Stimulated activated naive CD8-positive, alpha-beta T cell treated with anti-CD3 and anti-CD28 coated beads, Interleukin-15, Interleukin-2, amounts not matched to agents 100 ng/mL and 50 ng/mL, for 24 hours (primary cell): Measurements from ENCODE around the gene OTC.

ENCODE experiments used
- H3K27ac Mint-ChIP-seq: one replicate; pipeline ENCODE4 v1.8.0; 2021; ENCODE audit warnings: mild to moderate bottlenecking, mixed read lengths
- H3K27me3 Mint-ChIP-seq: one replicate; pipeline ENCODE4 v1.8.0; 2021; ENCODE audit warnings: mixed read lengths
- H3K36me3 Mint-ChIP-seq: one replicate; pipeline ENCODE4 v1.8.0; 2021; ENCODE audit warnings: low read depth, mixed read lengths
- H3K4me1 Mint-ChIP-seq: one replicate; pipeline ENCODE4 v1.8.0; 2021; ENCODE audit warnings: low read depth, mixed read lengths
- H3K4me3 Mint-ChIP-seq: one replicate; pipeline ENCODE4 v1.8.0; 2021; ENCODE audit warnings: mild to moderate bottlenecking, mixed read lengths
- H3K9me3 Mint-ChIP-seq: one replicate; pipeline ENCODE4 v1.8.0; 2021; ENCODE audit warnings: mixed read lengths

Gene OTC

GRCh38 chrX:38336538-38337240 is 15.7 kb upstream of the OTC start:
- H3K36me3 Mint-ChIP-seq = no peaks in the 10 kb centered on the region
- H3K4me3 Mint-ChIP-seq = no peak overlapping the region
- no peaks in the 10 kb centered on the region for H3K9me3 Mint-ChIP-seq
- peaks cover 4% of the 10 kb centered on the region for H3K4me1 Mint-ChIP-seq
- peaks cover 3% of the 10 kb centered on the region for H3K27me3 Mint-ChIP-seq
- H3K27ac Mint-ChIP-seq = no peak overlapping the region

GRCh38 chrX:38341442-38341841 is 11.0 kb upstream of the OTC start:
- peaks cover 4% of the 10 kb centered on the region for H3K4me1 Mint-ChIP-seq
- H3K27me3 Mint-ChIP-seq = peaks cover 7% of the 10 kb centered on the region
- H3K36me3 Mint-ChIP-seq = no peaks in the 10 kb centered on the region
- no peak overlapping the region for H3K27ac Mint-ChIP-seq
- no peaks in the 10 kb centered on the region for H3K9me3 Mint-ChIP-seq
- H3K4me3 Mint-ChIP-seq = no peak overlapping the region

GRCh38 chrX:38342853-38343778 is 9.3 kb upstream of the OTC start:
- Mint-ChIP-seq H3K27me3 (peaks cover 12% of the 10 kb centered on the region), H3K36me3 (no peaks in the 10 kb centered on the region), H3K4me1 (no peaks in the 10 kb centered on the region), H3K4me3 (no peak overlapping the region), H3K9me3 (no peaks in the 10 kb centered on the region), H3K27ac (no peak overlapping the region)

- Mint-ChIP-seq H3K9me3 (no peaks in the 10 kb centered on the region), H3K36me3 (no peaks in the 10 kb centered on the region), H3K4me1 (no peaks in the 10 kb centered on the region), H3K27me3 (peaks cover 19% of the 10 kb centered on the region), H3K4me3 (no peak overlapping the region), H3K27ac (no peak overlapping the region)
These were observed 6.3 kb upstream of the OTC start for GRCh38 chrX:38346150-38346549.

- H3K27ac Mint-ChIP-seq = no peak overlapping the region
- H3K27me3 Mint-ChIP-seq = peaks cover 16% of the 10 kb centered on the region
- no peak overlapping the region for H3K4me3 Mint-ChIP-seq
- H3K9me3 Mint-ChIP-seq = no peaks in the 10 kb centered on the region
- no peaks in the 10 kb centered on the region for H3K36me3 Mint-ChIP-seq
- no peaks in the 10 kb centered on the region for H3K4me1 Mint-ChIP-seq
These were observed 5.3 kb upstream of the OTC start for GRCh38 chrX:38347136-38347535.

GRCh38 chrX:38351346-38351745 is 1.1 kb upstream of the OTC start:
- Mint-ChIP-seq H3K36me3 (no peaks in the 10 kb centered on the region), H3K27ac (no peak overlapping the region), H3K9me3 (no peaks in the 10 kb centered on the region), H3K27me3 (peaks cover 12% of the 10 kb centered on the region), H3K4me3 (no peak overlapping the region), H3K4me1 (no peaks in the 10 kb centered on the region)

- Mint-ChIP-seq H3K4me3 (no peak overlapping the region), H3K36me3 (no peaks in the 10 kb centered on the region), H3K27ac (no peak overlapping the region), H3K4me1 (no peaks in the 10 kb centered on the region), H3K9me3 (no peaks in the 10 kb centered on the region), H3K27me3 (no peaks in the 10 kb centered on the region)
These were observed 4.0 kb downstream of the OTC start for GRCh38 chrX:38356401-38356800.

- Mint-ChIP-seq H3K36me3 (no peaks in the 10 kb centered on the region), H3K4me3 (no peak overlapping the region), H3K4me1 (no peaks in the 10 kb centered on the region), H3K27ac (no peak overlapping the region), H3K9me3 (no peaks in the 10 kb centered on the region), H3K27me3 (no peaks in the 10 kb centered on the region)
These were observed 5.6 kb downstream of the OTC start for GRCh38 chrX:38357747-38358673.

GRCh38 chrX:38363046-38363445 is 10.6 kb downstream of the OTC start:
- H3K27ac Mint-ChIP-seq = no peak overlapping the region
- no peaks in the 10 kb centered on the region for H3K4me1 Mint-ChIP-seq
- no peaks in the 10 kb centered on the region for H3K9me3 Mint-ChIP-seq
- H3K4me3 Mint-ChIP-seq = no peak overlapping the region
- no peaks in the 10 kb centered on the region for H3K27me3 Mint-ChIP-seq
- H3K36me3 Mint-ChIP-seq = no peaks in the 10 kb centered on the region

GRCh38 chrX:38365954-38366353 is 13.6 kb downstream of the OTC start:
- H3K9me3 Mint-ChIP-seq = no peaks in the 10 kb centered on the region
- H3K27me3 Mint-ChIP-seq = no peaks in the 10 kb centered on the region
- H3K4me3 Mint-ChIP-seq = no peak overlapping the region
- H3K4me1 Mint-ChIP-seq = no peaks in the 10 kb centered on the region
- H3K36me3 Mint-ChIP-seq = no peaks in the 10 kb centered on the region
- no peak overlapping the region for H3K27ac Mint-ChIP-seq

GRCh38 chrX:38368774-38369173 is 16.4 kb downstream of the OTC start:
- H3K4me3 Mint-ChIP-seq = no peak overlapping the region
- no peaks in the 10 kb centered on the region for H3K27me3 Mint-ChIP-seq
- H3K4me1 Mint-ChIP-seq = no peaks in the 10 kb centered on the region
- no peaks in the 10 kb centered on the region for H3K36me3 Mint-ChIP-seq
- no peak overlapping the region for H3K27ac Mint-ChIP-seq
- H3K9me3 Mint-ChIP-seq = no peaks in the 10 kb centered on the region

GRCh38 chrX:38371641-38372040 is 19.2 kb downstream of the OTC start:
- H3K27me3 Mint-ChIP-seq = no peaks in the 10 kb centered on the region
- no peaks in the 10 kb centered on the region for H3K4me1 Mint-ChIP-seq
- H3K27ac Mint-ChIP-seq = no peak overlapping the region
- H3K4me3 Mint-ChIP-seq = no peak overlapping the region
- H3K9me3 Mint-ChIP-seq = no peaks in the 10 kb centered on the region
- H3K36me3 Mint-ChIP-seq = no peaks in the 10 kb centered on the region

- no peak overlapping the region for H3K27ac Mint-ChIP-seq
- no peaks in the 10 kb centered on the region for H3K9me3 Mint-ChIP-seq
- no peak overlapping the region for H3K4me3 Mint-ChIP-seq
- no peaks in the 10 kb centered on the region for H3K36me3 Mint-ChIP-seq
- no peaks in the 10 kb centered on the region for H3K27me3 Mint-ChIP-seq
- H3K4me1 Mint-ChIP-seq = no peaks in the 10 kb centered on the region
These were observed 22.0 kb downstream of the OTC start for GRCh38 chrX:38374431-38374830.

GRCh38 chrX:38375891-38376290 is 23.5 kb downstream of the OTC start:
- no peaks in the 10 kb centered on the region for H3K36me3 Mint-ChIP-seq
- no peaks in the 10 kb centered on the region for H3K9me3 Mint-ChIP-seq
- H3K4me3 Mint-ChIP-seq = no peak overlapping the region
- H3K4me1 Mint-ChIP-seq = no peaks in the 10 kb centered on the region
- no peaks in the 10 kb centered on the region for H3K27me3 Mint-ChIP-seq
- no peak overlapping the region for H3K27ac Mint-ChIP-seq

- Mint-ChIP-seq H3K36me3 (no peaks in the 10 kb centered on the region), H3K4me1 (no peaks in the 10 kb centered on the region), H3K9me3 (no peaks in the 10 kb centered on the region), H3K4me3 (no peak overlapping the region), H3K27me3 (no peaks in the 10 kb centered on the region), H3K27ac (no peak overlapping the region)
These were observed 24.3 kb downstream of the OTC start for GRCh38 chrX:38376747-38377146.
